ENCODE results near the gene SLAMF1.
"Not testable (repeated sequence)": the region's sequence is repeated elsewhere in the genome, so short reads cannot be mapped to it uniquely, and the experiment has no call there.

SLAMF1 gene

GRCh38 chr1:160665330-160666078, 18.7 kb upstream of the SLAMF1 start:
- FAIRE-seq = no peak
- DNase-seq (ENCODE audit: extremely low spot score, insufficient read length, low read depth) = no peak

GRCh38 chr1:160664573-160665051, 17.8 kb upstream of the SLAMF1 start:
- FAIRE-seq = peak; percentile 97
- DNase-seq (ENCODE audit: extremely low spot score, insufficient read length, low read depth) = no peak

- FAIRE-seq = peak; percentile 54
- no peak for DNase-seq (ENCODE audit: extremely low spot score, insufficient read length, low read depth)
These were observed 16.1 kb upstream of the SLAMF1 start for GRCh38 chr1:160662910-160663309.

- DNase-seq (ENCODE audit: extremely low spot score, insufficient read length, low read depth) (no peak), FAIRE-seq (no peak)
These were observed 12.7 kb upstream of the SLAMF1 start for GRCh38 chr1:160659566-160659965.

GRCh38 chr1:160658814-160659193, 12.0 kb upstream of the SLAMF1 start:
- peak; percentile 61 for FAIRE-seq
- DNase-seq (ENCODE audit: extremely low spot score, insufficient read length, low read depth) = no peak

GRCh38 chr1:160658162-160658813, 11.4 kb upstream of the SLAMF1 start:
- no peak for DNase-seq (ENCODE audit: extremely low spot score, insufficient read length, low read depth)
- FAIRE-seq = no peak

- peak; percentile 62 for FAIRE-seq
- DNase-seq (ENCODE audit: extremely low spot score, insufficient read length, low read depth) = no peak
These were observed 10.5 kb upstream of the SLAMF1 start for GRCh38 chr1:160657250-160657781.

GRCh38 chr1:160656737-160657136, 9.9 kb upstream of the SLAMF1 start:
- DNase-seq (ENCODE audit: extremely low spot score, insufficient read length, low read depth) = no peak
- peak; percentile 82 for FAIRE-seq

GRCh38 chr1:160653620-160654016, 6.8 kb upstream of the SLAMF1 start:
- FAIRE-seq = peak; percentile 68

GRCh38 chr1:160652924-160653619, 6.2 kb upstream of the SLAMF1 start:
- DNase-seq (ENCODE audit: extremely low spot score, insufficient read length, low read depth) (no peak), FAIRE-seq (peak; percentile 24)

More at GRCh38 chr1:160653620-160654016, 6.8 kb upstream of the SLAMF1 start:
- DNase-seq (ENCODE audit: extremely low spot score, insufficient read length, low read depth) = no peak

- not testable (repeated sequence) for DNase-seq (ENCODE audit: extremely low spot score, insufficient read length, low read depth)
- peak; percentile 83 for FAIRE-seq
These were observed 5.3 kb upstream of the SLAMF1 start for GRCh38 chr1:160652065-160652641.

GRCh38 chr1:160651433-160652064, 4.7 kb upstream of the SLAMF1 start:
- peak; percentile 49 for FAIRE-seq
- DNase-seq (ENCODE audit: extremely low spot score, insufficient read length, low read depth) = no peak

GRCh38 chr1:160647329-160647720, 481 bp upstream of the SLAMF1 start:
- DNase-seq (ENCODE audit: extremely low spot score, insufficient read length, low read depth) (no peak), FAIRE-seq (peak; percentile 5)

- FAIRE-seq = peak; percentile 15
These were observed 664 bp downstream of the SLAMF1 start for GRCh38 chr1:160646180-160646579.

GRCh38 chr1:160645386-160646130, 1.3 kb downstream of the SLAMF1 start:
- FAIRE-seq = peak; percentile 91
- DNase-seq (ENCODE audit: extremely low spot score, insufficient read length, low read depth) = no peak

More at GRCh38 chr1:160646180-160646579, 664 bp downstream of the SLAMF1 start:
- no peak for DNase-seq (ENCODE audit: extremely low spot score, insufficient read length, low read depth)

GRCh38 chr1:160644399-160644798, 2.4 kb downstream of the SLAMF1 start:
- FAIRE-seq (peak; percentile 65), DNase-seq (ENCODE audit: extremely low spot score, insufficient read length, low read depth) (no peak)

GRCh38 chr1:160643138-160643537, 3.7 kb downstream of the SLAMF1 start:
- DNase-seq (ENCODE audit: extremely low spot score, insufficient read length, low read depth) (no peak), FAIRE-seq (peak; percentile 49)

GRCh38 chr1:160642281-160642644, 4.6 kb downstream of the SLAMF1 start:
- FAIRE-seq = peak; percentile 62
- DNase-seq (ENCODE audit: extremely low spot score, insufficient read length, low read depth) = no peak
